Activated CD4-positive, alpha-beta T cell treated with anti-CD3 and anti-CD28 coated beads, Interleukin-2, amount 50 U/mL, for 1 hour (primary cell): Measurements from ENCODE around the gene KCNH3.
"Not testable (repeated sequence)": the region's sequence is repeated elsewhere in the genome, so short reads cannot be mapped to it uniquely, and the experiment has no call there.

Experiments
- DNase-seq: peaks from one replicate; pipeline ENCODE4 v3.0.0-alpha.2; 2020

Gene KCNH3

DNA sequence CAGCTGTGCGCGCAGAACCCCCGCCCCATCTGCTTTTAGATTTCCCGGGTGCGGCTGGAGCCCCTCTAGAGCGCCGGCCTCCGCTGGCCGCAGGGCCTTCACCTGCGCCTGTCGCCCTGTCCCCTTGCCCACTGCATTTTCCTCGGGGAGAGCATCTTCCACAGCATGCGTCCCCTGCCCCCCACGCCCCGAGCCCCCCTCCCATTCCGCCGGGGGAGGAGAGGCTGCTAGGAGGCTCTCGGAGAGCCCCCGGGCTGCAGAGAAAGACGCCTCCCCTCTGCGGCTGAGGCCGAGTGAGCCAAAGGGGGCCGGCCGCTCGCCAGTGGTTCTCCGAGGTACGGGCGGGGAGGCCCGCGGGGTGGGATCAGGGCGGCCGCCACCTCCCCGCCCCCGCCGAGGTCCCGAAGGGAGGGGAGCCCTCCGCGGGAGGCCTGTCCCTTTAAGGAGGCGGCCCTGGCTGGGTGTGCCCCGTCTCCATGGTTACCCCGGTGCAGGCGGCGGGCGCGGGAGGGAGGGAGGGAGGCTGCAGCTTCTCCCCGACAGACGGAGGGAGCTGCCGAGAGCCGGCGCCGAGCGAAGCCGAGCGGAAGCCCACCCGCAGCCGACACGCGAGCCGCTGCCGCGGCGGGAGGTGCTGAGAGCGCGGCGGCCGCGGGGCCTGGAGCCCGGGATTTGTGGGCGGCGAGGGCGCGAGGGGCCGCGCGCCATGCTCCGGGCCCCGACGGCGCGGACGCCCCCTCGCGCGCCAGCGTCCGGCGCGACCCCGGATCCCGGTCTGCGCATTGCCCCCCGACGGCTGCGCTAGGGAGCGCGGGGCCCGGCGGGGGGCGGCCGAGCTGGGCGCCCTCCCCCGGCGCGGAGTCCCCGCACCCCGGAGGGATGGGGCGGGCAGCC is at the start of gene KCNH3:
Gene KCNH3, plus strand, starts transcription at position 521 of the 894 bp plus-strand sequence. CDS start 387 bp downstream, outside the sequence.
- peak; percentile 89 for DNase-seq

DNA sequence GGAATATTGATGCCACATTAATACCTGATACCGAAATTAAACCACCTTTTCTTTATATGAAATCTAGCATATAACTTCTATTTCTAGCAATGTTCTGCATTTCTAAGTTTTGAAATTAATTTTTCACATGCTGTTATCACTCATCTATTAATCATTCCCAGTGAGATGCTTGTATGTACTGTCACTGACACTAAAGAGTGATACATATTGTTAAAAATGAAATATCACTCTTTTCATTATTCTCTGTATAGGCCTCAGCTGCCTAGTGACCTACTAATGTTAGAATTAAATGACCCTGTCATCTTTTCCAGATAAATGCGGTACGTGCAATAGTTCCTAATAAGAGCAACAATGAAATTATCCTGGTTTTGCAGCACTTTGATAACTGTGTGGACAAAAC is 49.7 kb upstream of the KCNH3 start:
- DNase-seq, result no peak

DNA sequence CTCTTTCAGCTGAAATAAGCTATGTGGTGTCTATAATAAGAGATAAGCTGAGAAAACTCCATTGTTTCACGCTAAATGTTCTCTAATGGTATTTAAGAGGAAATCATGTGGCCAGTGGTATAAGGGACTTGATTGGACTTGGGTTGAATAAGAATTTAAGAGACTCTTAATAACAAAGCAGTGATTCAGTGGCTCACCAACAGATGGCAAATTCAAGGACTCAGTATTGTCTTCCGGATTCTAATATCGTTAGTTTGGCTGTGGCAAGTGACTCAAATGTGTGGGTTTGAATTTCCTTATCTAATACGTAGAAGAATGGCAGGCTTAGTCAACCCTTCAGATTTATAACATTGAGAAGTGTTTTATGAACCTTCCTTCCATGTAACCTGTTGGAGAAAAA is 49.1 kb upstream of the KCNH3 start:
- DNase-seq, result no peak

GRCh38 chr12:49491823-49492222 is 47.0 kb upstream of the KCNH3 start:
- no peak for DNase-seq

GRCh38 chr12:49493900-49494299 is 44.9 kb upstream of the KCNH3 start:
- no peak for DNase-seq

DNA sequence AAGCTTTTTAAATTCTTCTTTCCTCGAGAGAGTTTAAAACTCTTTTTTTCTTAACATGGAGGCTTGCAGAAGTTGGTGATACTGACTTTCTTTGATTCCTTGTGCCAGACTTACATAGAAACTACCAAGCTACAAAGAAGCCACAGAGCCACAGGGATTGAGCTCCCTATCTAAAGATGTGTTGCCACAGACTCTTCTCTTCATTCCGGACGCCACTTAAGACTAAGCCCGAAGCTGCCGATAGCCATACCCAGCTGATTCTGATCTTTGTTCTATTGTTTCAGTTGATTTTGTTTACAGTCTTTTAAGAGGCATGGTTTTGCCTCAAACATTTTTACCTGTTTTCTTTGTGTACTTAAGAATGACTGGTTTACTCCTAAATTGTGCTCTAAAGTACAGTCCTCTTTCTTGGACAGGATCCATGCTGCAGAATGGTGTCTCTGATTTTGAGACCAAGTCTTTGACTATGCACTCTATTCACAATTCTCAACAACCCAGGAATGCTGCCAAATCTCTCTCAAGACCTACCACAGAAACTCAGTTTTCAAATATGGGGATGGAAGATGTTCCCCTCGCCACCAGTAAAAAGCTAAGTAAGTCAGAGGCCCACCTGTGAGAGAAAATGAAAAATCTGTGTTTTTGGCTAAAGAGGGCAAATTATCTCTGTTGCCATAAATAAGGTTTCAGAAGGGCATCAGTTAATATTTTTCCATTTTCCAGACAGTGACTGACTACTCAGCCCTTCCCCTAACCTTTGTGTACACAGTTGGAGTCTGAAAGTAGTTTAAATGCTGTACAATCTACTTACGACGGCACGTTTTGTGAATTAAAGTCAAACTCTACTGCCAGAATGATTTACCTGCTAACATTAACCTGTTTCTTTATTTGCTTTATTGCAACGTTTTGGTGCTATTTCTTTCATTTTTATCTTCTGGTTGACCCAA is 42.1 kb upstream of the KCNH3 start:
- DNase-seq, result no peak

DNA sequence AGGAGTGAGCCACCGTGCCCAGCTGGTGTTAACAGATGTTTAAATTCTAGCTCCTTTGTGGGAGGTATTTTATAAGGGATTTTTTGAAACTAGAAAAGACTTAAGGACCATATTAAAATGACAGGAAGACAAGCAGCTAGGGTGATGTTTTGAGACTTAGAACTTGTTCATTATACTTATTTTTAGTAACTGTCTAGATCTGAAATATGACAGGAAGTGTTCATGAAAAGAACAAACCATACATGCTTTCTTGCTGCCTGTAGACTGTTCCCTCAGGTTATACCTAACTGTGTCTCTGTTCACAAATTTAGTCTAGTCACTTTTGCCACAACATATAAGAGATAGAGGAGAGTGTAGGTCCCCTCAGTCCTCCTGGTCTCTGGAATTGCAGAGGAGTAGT is 36.9 kb upstream of the KCNH3 start:
- no peak for DNase-seq

DNA sequence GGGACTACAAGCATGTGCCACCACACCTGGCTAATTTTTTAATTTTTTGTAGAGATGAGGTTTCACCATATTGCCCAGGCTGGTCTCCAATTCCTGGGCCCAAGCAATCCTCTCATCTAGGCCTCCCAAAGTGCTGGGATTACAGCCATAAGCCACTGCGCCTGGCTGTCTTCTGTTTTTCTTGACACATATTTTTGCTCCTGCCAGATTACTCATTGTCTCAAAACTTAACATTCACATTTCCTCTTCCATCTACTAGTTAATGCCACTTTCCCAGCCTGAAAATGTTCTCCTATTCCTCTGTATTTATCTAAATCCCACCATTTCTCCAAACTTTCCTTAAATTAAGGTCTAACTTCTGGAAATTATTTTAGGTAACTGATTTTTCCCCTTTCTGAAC is 36.2 kb upstream of the KCNH3 start:
- DNase-seq, result no peak

GRCh38 chr12:49503674-49504180 is 35.1 kb upstream of the KCNH3 start:
- no peak for DNase-seq

- no peak for DNase-seq
Measured at GRCh38 chr12:49505672-49506071, 33.2 kb upstream of the KCNH3 start.

- no peak for DNase-seq
Measured at GRCh38 chr12:49507139-49507538, 31.7 kb upstream of the KCNH3 start.

DNA sequence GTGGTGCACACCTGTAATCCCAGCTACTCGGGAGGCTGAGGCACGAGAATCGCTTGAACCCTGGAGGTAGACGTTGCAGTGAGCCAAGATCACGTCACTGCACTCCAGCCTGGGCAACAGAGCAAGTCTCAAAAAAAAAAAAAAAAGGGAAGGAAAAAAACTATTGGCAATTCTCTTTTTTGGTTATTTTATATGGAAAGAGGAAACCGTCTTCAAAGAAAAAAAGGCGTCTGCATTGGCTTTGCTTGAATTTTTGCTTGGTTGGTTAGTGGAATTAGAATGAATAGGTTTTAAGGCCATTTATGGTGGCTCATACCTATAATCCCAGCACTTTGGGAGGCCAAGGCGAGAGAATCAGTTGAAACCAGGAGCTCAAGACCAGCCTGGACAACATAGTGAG is 29.1 kb upstream of the KCNH3 start:
- DNase-seq, result not testable (repeated sequence)

GRCh38 chr12:49511410-49511809 is 27.4 kb upstream of the KCNH3 start:
- DNase-seq, result no peak

DNA sequence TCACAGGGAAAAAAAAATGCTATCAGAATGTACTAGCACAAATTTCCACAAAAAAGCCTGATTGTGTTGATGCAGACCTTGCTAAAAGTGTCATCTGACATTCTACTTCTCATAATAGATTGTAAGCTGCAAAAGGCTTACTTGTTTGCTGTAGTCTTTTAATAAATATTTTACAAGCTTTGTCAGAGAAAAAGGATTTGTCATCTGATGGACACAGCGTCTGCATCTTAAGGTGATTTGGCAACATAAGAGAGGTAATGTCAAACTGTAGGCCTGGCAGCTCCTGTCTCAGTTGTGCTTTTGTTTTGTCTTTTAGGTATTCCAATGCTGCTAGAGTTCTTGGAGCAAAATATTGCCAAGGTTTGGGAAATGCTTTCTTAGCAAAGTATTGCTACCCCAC is 26.3 kb upstream of the KCNH3 start:
- no peak for DNase-seq

DNA sequence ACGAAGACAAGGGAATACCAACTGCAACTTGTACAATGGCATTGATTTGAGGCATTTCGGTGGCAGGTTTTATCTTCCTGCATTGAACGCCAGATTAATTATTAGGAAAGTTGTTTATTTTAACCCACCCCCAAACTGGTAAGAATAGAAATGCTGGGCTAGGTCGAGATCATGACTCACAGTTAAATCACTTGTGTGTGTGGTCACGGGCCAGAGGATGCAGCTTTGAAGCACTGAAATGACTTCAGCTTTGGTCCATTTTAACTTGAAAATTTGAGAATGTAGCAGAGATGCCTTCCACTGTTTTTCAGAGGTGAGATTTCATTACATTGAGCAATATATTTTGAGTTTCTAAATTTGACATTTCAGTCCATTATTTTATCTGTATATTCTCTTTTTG is 23.6 kb upstream of the KCNH3 start:
- DNase-seq, result no peak

- DNase-seq, result no peak
Measured at GRCh38 chr12:49518914-49519573, 19.8 kb upstream of the KCNH3 start.

GRCh38 chr12:49519574-49519936 is 19.3 kb upstream of the KCNH3 start:
- DNase-seq, result no peak

DNA sequence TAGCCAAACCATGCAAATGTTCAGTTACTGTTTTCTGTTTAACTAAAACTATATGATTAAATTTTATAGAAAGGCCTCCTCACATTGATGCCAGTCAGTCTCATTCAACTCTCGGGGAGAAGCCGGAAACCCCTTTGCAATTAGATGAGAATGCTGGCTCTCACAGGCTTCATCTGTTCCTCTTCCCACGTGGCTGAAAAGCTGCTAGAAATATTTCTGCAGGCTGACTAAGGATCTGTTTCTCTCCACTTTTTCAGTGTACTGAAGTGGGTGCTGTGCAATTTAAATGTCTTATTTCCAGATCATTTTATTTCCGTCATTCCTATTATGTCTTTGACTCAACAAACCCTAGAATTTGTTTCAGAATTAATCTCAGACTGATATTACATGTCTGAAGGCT is 17.4 kb upstream of the KCNH3 start:
- DNase-seq, result no peak

GRCh38 chr12:49524660-49525324 is 14.0 kb upstream of the KCNH3 start:
- DNase-seq, result no peak

GRCh38 chr12:49525942-49526341 is 12.9 kb upstream of the KCNH3 start:
- no peak for DNase-seq

DNA sequence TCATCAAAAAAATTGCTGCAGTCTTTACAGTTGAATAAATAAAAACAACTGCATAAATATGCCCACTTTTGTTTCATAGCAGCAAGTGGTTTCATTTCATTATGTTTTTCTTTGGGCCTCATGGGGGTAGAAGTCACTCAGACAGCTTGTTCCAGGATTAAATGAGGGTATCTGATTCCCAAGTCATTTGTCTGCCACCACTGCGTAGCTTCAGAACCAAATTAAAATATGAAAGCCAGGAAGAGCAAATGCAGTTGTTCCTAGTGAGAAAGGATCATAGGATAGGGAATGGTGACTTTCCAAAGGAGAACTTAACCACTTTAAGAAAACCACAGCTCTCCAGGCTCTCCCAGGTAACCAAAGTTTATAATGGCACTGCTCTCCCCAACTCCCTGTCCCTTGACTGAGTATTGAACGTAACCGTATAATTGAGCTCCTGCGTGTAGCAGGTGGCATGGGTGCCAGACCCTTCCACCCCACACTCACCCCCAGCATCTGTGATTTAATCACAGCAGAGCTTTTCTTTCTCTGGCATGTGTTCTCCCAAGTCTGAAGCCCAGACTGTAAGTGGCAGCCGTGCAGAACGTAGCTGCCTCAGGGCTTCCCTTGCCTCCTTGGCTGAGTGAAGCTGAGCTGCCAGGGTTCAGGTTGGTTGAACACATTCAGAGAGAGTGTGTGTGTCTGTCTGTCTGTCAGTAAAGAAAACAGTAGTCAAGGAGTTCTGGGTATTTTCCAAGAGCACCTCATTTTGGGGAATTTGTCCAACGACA is 11.3 kb upstream of the KCNH3 start:
- no peak for DNase-seq

DNA sequence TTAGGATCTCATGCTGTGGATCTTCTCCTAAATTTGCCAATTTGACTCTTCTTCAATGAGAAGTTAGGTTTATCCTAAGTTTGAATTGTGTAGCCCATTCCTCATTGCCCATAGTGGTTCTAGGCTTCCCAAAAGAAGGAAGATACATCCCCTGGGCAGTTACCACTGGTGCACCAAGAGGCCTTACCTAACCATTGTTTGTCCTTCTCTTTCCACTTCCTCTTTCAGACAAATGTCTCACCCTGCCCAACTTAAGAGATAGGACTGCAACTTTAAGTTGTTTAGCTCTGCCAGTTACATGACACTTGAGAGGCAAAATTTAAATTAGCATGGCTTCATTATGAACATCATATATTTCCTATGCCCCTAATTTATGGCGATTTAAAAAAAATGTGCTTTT is 9.4 kb upstream of the KCNH3 start:
- DNase-seq, result no peak
